ENCODE measurements around the gene RNF10. TPM values are rescaled to one million over a fixed set of nuclear protein-coding genes. Genes with fewer than 3 reads are reported as not detected.
A peak's percentile ranks its signal among the peaks of the same experiment; 100 is the strongest.
"Not testable (repeated sequence)": the region's sequence is repeated elsewhere in the genome, so short reads cannot be mapped to it uniquely, and the experiment has no call there.

Gene RNF10
- total and polyA plus RNA-seq, 4 donors, result 102 to 226 (median 176) TPM

DNA sequence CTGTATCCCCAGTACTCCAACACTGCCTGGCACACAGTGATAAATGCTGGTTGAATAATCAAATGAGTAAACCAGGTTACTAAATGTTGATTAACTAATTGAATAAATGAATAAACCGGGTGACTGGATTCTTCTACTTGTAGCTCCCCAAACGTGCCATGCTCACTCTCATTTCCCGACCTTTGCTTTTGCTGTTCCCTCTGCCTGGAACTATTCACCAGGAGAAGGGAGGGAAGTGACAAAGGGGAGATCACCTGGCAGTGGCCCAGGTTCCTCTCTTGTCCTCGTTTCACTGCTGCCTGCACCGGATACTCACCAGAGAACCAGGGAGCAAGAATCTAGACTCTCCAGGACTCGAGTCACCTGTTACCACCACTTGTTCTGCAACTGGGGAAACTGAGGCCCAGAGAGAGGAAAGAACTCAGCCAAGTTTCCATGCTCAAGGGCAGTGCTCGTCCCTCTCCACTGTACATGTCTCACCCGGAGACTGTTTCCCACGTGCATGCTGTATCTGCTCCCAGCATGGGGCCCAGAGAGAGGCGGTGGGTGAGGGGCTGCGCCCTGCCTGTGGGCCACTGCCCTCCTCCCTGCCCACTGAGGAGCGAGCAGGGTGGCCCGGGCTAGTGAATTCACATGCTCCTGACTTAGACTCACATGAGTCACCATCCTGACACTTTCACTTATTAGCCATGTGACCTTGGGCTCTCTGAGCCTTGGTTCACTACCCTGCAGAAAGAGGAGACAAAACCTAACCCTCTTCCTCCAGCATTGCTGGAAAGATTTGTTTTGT, 64.7 kb downstream of the RNF10 start:
- Histone ChIP-seq H3K36me3 (ENCODE audit: control insufficient read depth, insufficient read depth, low read length) (no peaks in the 10 kb centered on the region), H3K27me3 (ENCODE audit: control insufficient read depth, insufficient read depth, low read length) (no peaks in the 10 kb centered on the region), H3K27ac (ENCODE audit: low read depth, low read length) (no peak overlapping the region), H3K9me3 (ENCODE audit: control insufficient read depth, insufficient read depth, low read length) (no peaks in the 10 kb centered on the region), H3K4me3 (ENCODE audit: low read depth, low read length) (no peak overlapping the region), H3K4me1 (ENCODE audit: control insufficient read depth, insufficient read depth, low read length) (peaks cover 20% of the 10 kb centered on the region)
- 34% methylated on average over 10 of the region's 13 CpGs for WGBS (ENCODE audit: insufficient coverage)
- no peak for DNase-seq (ENCODE audit: low read depth in 4 of 6, low spot score in 6 of 6)

DNA sequence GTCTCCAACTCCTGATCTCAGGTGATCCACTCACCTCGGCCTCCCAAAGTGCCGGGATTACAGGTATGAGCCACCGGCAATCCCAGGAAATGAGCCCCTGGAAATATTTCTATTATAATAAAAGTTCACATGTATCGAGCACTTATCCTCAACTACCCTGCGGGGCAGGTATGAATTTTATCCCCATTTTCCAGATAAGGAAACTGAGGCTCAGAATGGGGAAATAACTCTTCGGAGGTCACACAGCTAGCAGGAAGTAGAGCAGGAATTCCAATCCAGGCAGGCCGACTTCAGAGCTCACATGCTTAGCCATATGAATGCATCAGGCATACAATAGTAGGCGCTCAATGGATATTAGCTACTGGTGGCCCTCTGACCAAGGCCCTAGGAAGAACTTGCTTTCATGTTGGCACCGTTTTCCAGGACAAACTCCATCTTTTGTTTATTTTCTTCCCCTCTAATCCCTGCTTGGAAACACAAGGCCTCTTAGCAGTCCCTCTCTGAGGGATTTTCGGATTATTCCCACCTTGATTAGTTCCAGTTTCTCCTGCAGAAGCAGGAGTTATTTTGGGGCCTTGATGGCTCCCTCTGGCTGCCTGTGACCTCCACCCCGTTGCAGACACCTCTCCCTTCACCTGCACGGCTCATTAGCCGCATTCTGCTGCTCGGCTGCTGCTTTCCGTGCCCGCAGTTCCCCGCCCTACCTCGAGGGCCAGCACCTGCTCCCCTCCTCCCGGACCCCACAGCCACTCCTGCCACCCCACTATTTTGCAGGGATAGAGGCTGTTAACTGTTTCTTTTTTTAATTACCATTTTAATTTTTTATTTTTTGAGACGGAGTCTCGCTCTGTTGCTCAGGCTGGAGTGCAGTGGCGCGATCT, 65.8 kb downstream of the RNF10 start:
- WGBS (ENCODE audit: insufficient coverage), result 53% methylated on average over 16 of the region's 23 CpGs
- no peak for DNase-seq (ENCODE audit: low read depth in 4 of 6, low spot score in 6 of 6)
- Histone ChIP-seq H3K4me3 (ENCODE audit: low read depth, low read length) (no peak overlapping the region), H3K9me3 (ENCODE audit: control insufficient read depth, insufficient read depth, low read length) (no peaks in the 10 kb centered on the region), H3K27me3 (ENCODE audit: control insufficient read depth, insufficient read depth, low read length) (no peaks in the 10 kb centered on the region), H3K4me1 (ENCODE audit: control insufficient read depth, insufficient read depth, low read length) (peaks cover 20% of the 10 kb centered on the region), H3K36me3 (ENCODE audit: control insufficient read depth, insufficient read depth, low read length) (no peaks in the 10 kb centered on the region), H3K27ac (ENCODE audit: low read depth, low read length) (no peak overlapping the region)

DNA sequence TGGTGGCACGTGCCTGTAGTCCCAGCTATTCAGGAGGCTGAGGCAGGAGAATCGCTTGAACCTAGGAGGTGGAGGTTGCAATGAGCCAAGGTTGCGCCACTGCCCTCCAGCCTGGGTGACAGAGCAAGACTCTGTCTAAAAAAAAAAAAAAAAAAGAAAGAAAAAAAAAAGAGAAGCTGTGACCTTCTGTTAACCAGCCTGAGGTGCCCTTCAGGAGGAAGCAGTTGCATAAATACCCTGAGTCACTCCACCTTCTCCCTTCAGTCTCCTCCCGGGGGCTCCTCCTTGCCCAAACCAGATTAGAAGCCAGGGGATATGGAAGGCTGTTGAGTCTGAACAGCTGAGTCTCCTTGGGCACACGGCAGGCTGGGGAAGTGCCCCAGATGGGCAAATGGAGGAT, 68.3 kb downstream of the RNF10 start:
- H3K27me3 ChIP-seq (ENCODE audit: control insufficient read depth, insufficient read depth, low read length); H3K36me3 ChIP-seq (ENCODE audit: control insufficient read depth, insufficient read depth, low read length); H3K9me3 ChIP-seq (ENCODE audit: control insufficient read depth, insufficient read depth, low read length); H3K27ac ChIP-seq (ENCODE audit: low read depth, low read length); H3K4me3 ChIP-seq (ENCODE audit: low read depth, low read length); DNase-seq (ENCODE audit: low read depth in 4 of 6, low spot score in 6 of 6): not testable (repeated sequence)
- WGBS (ENCODE audit: insufficient coverage), result 85% methylated on average over 4 of the region's 5 CpGs
- H3K4me1 ChIP-seq (ENCODE audit: control insufficient read depth, insufficient read depth, low read length), result peaks cover 20% of the 10 kb centered on the region

DNA sequence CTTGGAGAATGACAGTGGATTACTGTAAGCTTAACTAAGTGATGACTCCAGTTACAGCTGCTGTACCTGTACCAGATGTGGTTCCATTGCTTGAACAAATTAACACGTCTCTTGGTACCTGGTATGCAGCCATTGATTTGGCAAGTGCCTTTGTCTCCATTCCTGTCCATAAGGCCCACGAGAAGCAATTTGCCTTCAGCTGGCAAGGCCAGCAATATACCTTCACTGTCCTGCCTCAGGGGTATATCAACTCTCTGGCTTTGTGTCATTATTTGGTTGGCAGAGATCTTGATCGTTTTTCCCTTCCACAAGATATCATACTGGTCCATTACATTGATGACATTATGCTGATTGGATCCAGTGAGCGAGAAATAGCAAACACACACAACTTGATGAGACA, 76.4 kb downstream of the RNF10 start:
- no peak overlapping the region for H3K27ac ChIP-seq (ENCODE audit: low read depth, low read length)
- DNase-seq (ENCODE audit: low read depth in 4 of 6, low spot score in 6 of 6), result peak in 1 of 6 donors; percentile 3
- no peaks in the 10 kb centered on the region for H3K36me3 ChIP-seq (ENCODE audit: control insufficient read depth, insufficient read depth, low read length)
- no peaks in the 10 kb centered on the region for H3K4me1 ChIP-seq (ENCODE audit: control insufficient read depth, insufficient read depth, low read length)
- 63% methylated on average over 2 of the region's 4 CpGs for WGBS (ENCODE audit: insufficient coverage)
- H3K4me3 ChIP-seq (ENCODE audit: low read depth, low read length), result no peak overlapping the region
- H3K27me3 ChIP-seq (ENCODE audit: control insufficient read depth, insufficient read depth, low read length), result no peaks in the 10 kb centered on the region
- H3K9me3 ChIP-seq (ENCODE audit: control insufficient read depth, insufficient read depth, low read length), result no peaks in the 10 kb centered on the region

DNA sequence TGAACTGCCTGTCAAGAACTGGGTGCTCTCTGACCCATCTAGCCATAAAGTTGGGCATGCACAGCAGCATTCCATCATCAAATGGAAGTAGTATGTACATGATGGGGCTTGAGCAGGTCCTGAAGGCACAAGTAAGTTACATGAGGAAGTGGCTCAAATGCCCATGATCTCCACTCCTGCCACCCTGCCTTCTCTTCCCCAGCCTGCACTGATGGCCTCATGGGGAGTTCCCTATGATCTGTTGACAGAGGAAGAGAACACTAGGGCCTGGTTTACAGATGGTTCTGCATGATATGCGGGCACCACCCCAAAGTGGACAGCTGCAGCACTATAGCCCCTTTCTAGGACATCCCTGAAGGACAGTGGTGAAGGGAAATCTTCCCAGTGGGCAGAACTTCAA, 77.4 kb downstream of the RNF10 start:
- not testable (repeated sequence) for H3K27me3 ChIP-seq (ENCODE audit: control insufficient read depth, insufficient read depth, low read length); DNase-seq (ENCODE audit: low read depth in 4 of 6, low spot score in 6 of 6); H3K27ac ChIP-seq (ENCODE audit: low read depth, low read length); H3K9me3 ChIP-seq (ENCODE audit: control insufficient read depth, insufficient read depth, low read length); H3K36me3 ChIP-seq (ENCODE audit: control insufficient read depth, insufficient read depth, low read length); H3K4me1 ChIP-seq (ENCODE audit: control insufficient read depth, insufficient read depth, low read length); H3K4me3 ChIP-seq (ENCODE audit: low read depth, low read length)
- WGBS (ENCODE audit: insufficient coverage), result 71% methylated on average over 1 of the region's 1 CpG

DNA sequence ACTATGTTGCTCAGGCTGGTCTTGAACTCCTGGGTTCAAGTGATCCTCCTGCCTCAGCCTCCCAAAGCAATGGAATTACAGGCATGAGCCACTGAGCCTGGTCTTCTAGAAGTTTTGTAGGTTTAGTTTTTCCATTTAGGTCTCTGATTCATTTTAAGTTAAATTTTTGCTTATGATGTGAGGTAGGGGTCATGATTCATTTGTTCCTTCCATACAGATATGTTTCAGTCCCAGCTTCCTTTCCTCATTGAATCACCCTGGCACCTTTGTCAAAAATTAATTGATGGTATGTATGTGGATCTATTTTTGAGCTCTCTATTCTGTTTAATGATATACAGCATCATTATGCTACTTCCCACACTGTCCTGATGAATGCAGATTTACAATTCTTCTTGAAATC, 80.7 kb downstream of the RNF10 start:
- no peaks in the 10 kb centered on the region for H3K4me1 ChIP-seq (ENCODE audit: control insufficient read depth, insufficient read depth, low read length)
- no peak for DNase-seq (ENCODE audit: low read depth in 4 of 6, low spot score in 6 of 6)
- no peaks in the 10 kb centered on the region for H3K36me3 ChIP-seq (ENCODE audit: control insufficient read depth, insufficient read depth, low read length)
- no peak overlapping the region for H3K27ac ChIP-seq (ENCODE audit: low read depth, low read length)
- H3K9me3 ChIP-seq (ENCODE audit: control insufficient read depth, insufficient read depth, low read length), result no peaks in the 10 kb centered on the region
- peaks cover 2% of the 10 kb centered on the region for H3K27me3 ChIP-seq (ENCODE audit: control insufficient read depth, insufficient read depth, low read length)
- H3K4me3 ChIP-seq (ENCODE audit: low read depth, low read length), result no peak overlapping the region

DNA sequence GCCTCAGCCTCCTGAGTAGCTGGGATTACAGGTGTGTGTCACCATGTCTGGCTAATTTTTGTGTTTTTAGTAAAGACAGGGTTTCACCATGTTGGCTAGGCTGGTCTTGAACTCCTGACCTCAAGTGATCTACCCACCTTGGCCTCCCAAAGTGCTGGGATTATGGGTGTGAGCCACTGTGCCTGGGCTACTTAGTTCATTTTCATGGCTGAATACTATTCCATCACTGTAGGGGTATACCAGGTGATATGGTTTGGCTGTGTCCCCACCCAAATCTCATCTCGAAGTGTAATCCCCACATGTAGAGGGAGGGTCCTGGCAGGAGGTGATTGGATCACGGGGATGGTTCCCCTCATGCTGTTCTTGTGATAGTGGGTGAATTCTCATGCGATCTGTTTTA, 83.0 kb downstream of the RNF10 start:
- H3K36me3 ChIP-seq (ENCODE audit: control insufficient read depth, insufficient read depth, low read length); H3K4me3 ChIP-seq (ENCODE audit: low read depth, low read length); DNase-seq (ENCODE audit: low read depth in 4 of 6, low spot score in 6 of 6); H3K27ac ChIP-seq (ENCODE audit: low read depth, low read length); H3K4me1 ChIP-seq (ENCODE audit: control insufficient read depth, insufficient read depth, low read length); H3K27me3 ChIP-seq (ENCODE audit: control insufficient read depth, insufficient read depth, low read length); H3K9me3 ChIP-seq (ENCODE audit: control insufficient read depth, insufficient read depth, low read length): not testable (repeated sequence)
- no CpG with 5 or more reads among the region's 3 CpGs for WGBS (ENCODE audit: insufficient coverage)

DNA sequence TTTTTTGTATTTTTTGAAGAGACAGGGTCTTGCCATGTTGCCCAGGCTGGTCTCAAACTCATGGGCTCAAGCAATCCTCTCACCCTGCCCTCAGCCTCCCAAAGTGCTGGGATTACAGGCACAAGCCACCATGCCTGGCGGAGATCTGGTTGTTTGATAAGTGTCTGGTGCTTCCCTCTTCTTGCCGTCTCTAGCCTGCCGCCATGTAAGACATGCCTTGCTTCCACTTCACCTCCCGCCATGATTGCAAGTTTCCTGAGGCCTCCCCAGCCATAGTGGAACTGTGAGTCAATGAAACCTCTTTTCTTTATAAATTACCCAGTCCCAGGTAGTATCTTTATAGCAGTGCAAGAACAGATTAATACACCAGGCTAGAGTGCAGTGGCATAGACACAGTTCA, 83.6 kb downstream of the RNF10 start:
- not testable (repeated sequence) for H3K4me3 ChIP-seq (ENCODE audit: low read depth, low read length); H3K4me1 ChIP-seq (ENCODE audit: control insufficient read depth, insufficient read depth, low read length); H3K27me3 ChIP-seq (ENCODE audit: control insufficient read depth, insufficient read depth, low read length); H3K9me3 ChIP-seq (ENCODE audit: control insufficient read depth, insufficient read depth, low read length); H3K36me3 ChIP-seq (ENCODE audit: control insufficient read depth, insufficient read depth, low read length); DNase-seq (ENCODE audit: low read depth in 4 of 6, low spot score in 6 of 6); H3K27ac ChIP-seq (ENCODE audit: low read depth, low read length)
- 100% methylated on average over 3 of the region's 4 CpGs for WGBS (ENCODE audit: insufficient coverage)

DNA sequence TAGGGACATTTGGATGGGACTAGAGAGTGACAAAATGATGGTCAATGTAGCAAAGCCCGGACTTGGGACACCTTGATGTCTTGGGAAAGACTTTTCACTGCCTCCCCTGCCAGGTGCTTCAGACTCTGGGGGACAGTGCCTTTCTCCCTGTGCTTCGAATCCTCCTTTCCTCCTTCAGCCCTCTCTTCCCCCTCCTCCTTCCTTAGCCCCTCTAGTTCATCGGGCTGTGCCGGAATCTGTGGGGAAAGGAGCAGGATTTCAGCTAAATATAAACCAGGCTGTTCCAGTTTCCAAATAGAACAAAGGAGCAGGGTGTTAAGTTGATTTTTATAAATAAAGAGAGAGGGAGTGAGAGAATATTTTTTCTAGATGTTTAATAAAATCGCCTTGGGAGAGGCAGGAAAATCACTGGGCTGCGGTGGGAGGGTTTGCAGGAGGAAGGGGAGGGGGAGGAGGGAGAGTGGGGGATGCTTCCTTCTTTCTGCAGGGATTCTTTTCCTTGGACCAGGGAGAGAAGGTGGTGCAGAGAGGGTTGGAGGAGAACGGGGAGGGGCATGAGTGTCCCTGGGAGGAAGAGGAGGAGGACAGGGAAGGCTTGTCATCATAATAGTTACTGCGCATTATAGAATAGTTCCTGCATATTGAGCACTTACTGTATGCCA, 84.9 kb downstream of the RNF10 start:
- DNase-seq (ENCODE audit: low read depth in 4 of 6, low spot score in 6 of 6), result no peak
- WGBS (ENCODE audit: insufficient coverage), result 46% methylated on average over 3 of the region's 8 CpGs
- Histone ChIP-seq H3K27me3 (ENCODE audit: control insufficient read depth, insufficient read depth, low read length) (peaks cover 2% of the 10 kb centered on the region), H3K4me3 (ENCODE audit: low read depth, low read length) (no peak overlapping the region), H3K4me1 (ENCODE audit: control insufficient read depth, insufficient read depth, low read length) (no peaks in the 10 kb centered on the region), H3K36me3 (ENCODE audit: control insufficient read depth, insufficient read depth, low read length) (no peaks in the 10 kb centered on the region), H3K9me3 (ENCODE audit: control insufficient read depth, insufficient read depth, low read length) (no peaks in the 10 kb centered on the region), H3K27ac (ENCODE audit: low read depth, low read length) (no peak overlapping the region)
